ENCODE data around the gene MPRIP.
"Not testable (repeated sequence)": the region's sequence is repeated elsewhere in the genome, so short reads cannot be mapped to it uniquely, and the experiment has no call there.

Gene MPRIP

GRCh38 chr17:17186551-17187505 lies 144.6 kb downstream of the MPRIP start:
- no peak for DNase-seq (ENCODE audit: low spot score)

- no peak for DNase-seq (ENCODE audit: low spot score)
Measured at GRCh38 chr17:17188586-17188985, 146.3 kb downstream of the MPRIP start.

DNA sequence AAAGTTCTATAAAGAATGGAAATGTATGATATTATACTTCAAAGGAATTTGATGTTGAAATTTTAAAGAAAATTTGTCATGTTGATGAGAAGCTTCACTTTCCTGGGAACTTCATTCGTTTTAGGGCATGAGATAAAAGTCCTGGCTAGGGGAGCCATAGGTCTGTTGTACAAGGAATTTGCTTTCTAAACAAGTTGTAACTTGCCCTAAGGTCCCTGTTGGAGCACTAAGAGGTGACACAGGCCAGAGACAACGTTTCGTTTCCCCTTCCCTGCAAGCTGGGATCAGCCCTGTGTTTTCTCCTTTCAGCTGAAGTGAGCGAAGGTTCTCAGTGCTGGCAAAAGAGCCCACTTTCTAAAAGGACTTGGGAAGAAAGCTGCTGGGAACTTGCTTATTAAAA lies 147.3 kb downstream of the MPRIP start:
- no peak for DNase-seq (ENCODE audit: low spot score)

DNA sequence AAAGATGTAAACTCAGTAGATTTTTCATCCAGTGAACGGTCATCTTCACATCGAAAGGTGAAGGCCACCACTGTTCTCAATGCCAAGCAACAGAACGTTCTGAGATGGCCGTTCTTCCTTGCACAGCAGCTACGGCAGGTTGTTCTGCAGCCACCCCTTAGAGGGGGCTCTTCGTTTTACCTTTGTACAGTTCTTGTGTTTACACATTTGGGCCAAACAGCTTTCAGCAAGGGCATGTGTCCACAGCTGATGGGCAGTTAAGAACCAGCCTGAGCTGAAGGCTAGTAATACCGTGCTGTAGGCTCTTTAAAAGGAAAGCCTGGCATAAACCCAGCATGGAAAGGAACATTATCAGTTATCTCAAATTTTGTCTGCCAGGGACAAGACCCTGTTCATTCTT lies 147.9 kb downstream of the MPRIP start:
- DNase-seq (ENCODE audit: low spot score) = no peak

GRCh38 chr17:17191346-17191792 lies 149.1 kb downstream of the MPRIP start:
- no peak for DNase-seq (ENCODE audit: low spot score)

GRCh38 chr17:17191961-17192381 lies 149.7 kb downstream of the MPRIP start:
- no peak for DNase-seq (ENCODE audit: low spot score)

DNA sequence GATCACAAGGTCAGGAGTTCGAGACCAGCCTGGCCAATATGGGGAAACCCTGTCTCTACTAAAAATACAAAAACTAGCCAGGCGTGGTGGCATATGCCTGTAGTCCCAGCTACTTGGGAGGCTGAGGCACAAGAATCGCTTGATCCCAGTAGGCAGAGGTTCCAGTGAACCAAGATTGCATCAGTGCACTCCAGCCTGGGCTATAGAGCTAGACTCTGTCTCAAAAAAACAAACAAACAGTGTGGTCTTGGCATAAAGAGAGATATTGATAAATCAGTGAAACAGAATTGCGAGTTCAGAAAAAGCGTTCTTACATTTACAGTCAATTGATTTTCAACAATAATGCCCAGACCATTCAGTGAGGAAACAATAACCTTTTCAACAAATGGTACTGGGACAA lies 153.2 kb downstream of the MPRIP start:
- not testable (repeated sequence) for DNase-seq (ENCODE audit: low spot score)

DNA sequence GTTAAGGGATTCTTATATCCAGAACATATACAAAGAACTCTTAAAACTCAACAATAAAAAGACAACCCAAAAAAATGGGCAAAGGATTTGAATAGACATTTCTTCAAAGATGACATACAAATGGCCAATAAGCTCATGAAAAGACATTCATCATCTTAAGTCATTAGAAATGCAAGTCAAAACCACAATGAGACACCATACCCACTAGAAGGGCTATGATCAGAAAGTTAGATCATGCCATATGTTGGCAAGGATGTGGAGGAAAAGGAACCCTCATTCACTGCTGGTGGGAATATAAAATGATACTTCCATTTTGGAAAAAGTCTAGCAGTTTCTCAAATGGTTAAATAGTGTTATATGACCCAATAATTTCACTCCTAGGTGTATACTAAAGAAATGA lies 154.5 kb downstream of the MPRIP start:
- no peak for DNase-seq (ENCODE audit: low spot score)

DNA sequence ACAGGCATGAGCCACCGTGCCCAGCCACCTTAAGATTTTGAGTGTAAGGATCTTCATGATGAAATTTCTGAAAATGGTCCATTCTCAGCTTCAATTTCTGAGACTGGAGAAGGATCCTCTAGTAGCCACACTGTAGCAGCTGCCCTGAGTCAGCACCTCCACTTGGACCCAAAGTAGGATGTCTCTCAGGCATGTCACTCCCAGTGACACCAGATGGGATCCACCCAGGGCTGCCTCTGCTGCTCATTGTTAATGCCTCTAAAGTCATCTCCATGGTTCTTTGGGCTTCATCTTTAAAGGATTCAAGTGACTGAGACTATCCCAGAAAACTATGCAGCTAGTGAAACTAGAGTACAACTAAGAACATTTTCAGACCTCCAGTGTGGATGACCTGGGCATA lies 156.0 kb downstream of the MPRIP start:
- no peak for DNase-seq (ENCODE audit: low spot score)

- no peak for DNase-seq (ENCODE audit: low spot score)
Measured at GRCh38 chr17:17200311-17200710, 158.1 kb downstream of the MPRIP start.

- no peak for DNase-seq (ENCODE audit: low spot score)
Measured at GRCh38 chr17:17200831-17201230, 158.6 kb downstream of the MPRIP start.

GRCh38 chr17:17201271-17201670 lies 159.0 kb downstream of the MPRIP start:
- no peak for DNase-seq (ENCODE audit: low spot score)

DNA sequence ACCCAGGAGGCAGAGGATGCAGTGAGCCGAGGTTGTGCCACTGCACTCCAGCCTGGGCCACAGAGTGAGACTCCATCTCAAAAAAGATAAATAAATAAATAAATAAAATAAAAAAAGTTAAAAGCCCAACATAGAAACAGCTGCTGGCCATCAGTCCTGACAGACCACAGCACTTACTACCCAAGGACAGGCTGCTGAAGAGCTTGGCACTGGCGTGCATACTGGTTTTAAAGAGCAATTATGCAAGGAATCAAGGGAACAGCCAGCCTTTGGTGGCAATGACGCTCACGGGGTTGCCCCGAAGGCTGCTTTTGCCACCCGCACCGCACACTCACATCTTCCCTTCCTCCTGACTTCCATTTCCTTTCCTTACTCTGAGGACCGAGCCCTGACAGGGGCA lies 159.7 kb downstream of the MPRIP start:
- DNase-seq (ENCODE audit: low spot score) = no peak

- DNase-seq (ENCODE audit: low spot score) = no peak
Measured at GRCh38 chr17:17203173-17203730, 161.0 kb downstream of the MPRIP start.

- no peak for DNase-seq (ENCODE audit: low spot score)
Measured at GRCh38 chr17:17204041-17204591, 161.9 kb downstream of the MPRIP start.

GRCh38 chr17:17204635-17205231 lies 162.5 kb downstream of the MPRIP start:
- no peak for DNase-seq (ENCODE audit: low spot score)

DNA sequence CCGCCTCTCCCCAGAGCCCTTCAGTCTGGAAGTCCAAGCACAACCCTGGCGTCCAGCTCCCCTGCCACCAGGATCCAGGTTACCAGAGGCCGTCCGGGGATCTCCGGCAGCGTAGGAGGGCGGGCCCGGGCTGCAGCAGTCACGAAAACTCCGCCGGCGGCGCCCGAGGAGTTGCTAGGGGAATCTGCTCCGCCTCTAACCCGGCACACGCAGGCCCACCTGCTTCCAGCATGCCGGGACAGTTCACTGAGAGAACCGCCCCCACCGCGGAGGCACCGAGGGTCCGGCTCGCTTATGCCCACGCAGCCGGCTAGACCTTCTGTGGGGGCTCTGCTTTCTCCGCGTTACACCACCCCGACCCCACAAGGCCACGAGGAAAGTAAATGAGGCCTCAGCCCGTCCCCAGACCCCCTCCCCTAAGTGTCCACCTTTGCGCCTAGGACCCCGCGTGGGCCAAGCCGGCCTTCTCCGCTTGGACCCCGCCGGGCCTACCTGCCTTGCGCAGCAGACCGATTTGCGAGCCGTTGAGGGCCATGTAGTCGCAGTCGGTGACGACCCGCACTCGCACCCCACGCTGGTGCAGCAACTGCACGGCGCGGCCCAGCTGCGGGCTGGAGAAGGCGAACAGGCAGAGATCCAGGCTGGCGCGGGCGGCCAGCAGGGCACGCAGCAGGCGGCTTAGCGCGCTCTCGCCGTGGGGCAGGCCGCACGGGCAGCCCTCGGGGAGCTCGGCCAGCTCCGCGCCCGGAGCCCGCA lies 163.3 kb downstream of the MPRIP start:
- DNase-seq (ENCODE audit: low spot score) = peak; percentile 59

GRCh38 chr17:17206124-17206912 lies 164.1 kb downstream of the MPRIP start, which contains the start of gene PLD6:
Gene PLD6 (minus strand): TSS chr17:17206333. CDS start chr17:17206286, 47 bp downstream.
- DNase-seq (ENCODE audit: low spot score) = peak; percentile 95

GRCh38 chr17:17206913-17207335 lies 164.7 kb downstream of the MPRIP start:
- DNase-seq (ENCODE audit: low spot score) = no peak

DNA sequence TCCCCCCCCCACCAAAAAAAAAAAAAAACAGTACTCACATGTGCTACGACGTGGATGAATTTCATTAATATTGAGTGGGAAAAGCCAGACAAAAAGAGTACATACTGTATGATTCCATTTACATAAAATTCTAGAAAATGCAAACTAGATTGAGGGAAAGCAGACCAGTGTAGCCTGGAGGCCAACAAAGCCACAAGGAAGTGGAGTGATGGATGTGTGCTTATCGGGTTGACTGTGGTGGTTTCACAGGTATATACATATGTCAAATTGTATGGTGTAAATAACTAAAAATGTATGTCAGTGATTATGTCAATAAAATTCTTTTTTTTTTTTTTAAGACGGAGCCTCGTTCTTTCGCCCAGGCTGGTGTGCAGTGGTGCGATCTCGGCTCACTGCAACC lies 165.7 kb downstream of the MPRIP start:
- no peak for DNase-seq (ENCODE audit: low spot score)

DNA sequence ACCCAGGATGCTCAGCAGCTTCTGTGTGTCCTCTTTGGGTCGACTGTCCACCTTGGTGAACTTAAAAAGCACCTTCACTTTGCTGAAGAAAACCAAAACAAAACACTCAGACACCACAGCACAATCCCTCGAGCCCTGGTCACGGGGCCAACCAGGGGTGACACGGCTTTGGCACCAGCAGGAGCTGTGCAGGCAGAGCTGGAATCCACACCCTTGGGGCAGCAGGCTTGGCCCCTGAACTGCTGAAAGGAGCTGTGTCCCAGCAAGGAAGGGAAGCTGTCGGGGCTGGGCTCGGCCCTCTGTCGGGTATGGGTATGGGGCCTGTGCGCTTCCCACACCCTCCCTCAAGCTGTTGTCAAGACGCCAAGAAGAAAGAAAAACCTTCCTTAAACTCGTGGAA lies 171.5 kb downstream of the MPRIP start:
- no peak for DNase-seq (ENCODE audit: low spot score)
